ENCODE measurements around the gene ANKRD44. TPM values are rescaled to one million over a fixed set of nuclear protein-coding genes. Genes with fewer than 3 reads are reported as not detected.

Gene ANKRD44
- total RNA-seq, 1 donor from 2014 or later: 4.0 TPM

- no peak overlapping the region for H3K4me3 Mint-ChIP-seq (ENCODE audit: low read depth)
- DNase-seq (ENCODE audit: low spot score, unreplicated experiment): no peak
- no peaks in the 10 kb centered on the region for H3K9me3 Mint-ChIP-seq (ENCODE audit: low read depth)
- TF ChIP-seq CTCF (IDR thresholded peaks at IDR 0.05; ENCODE audit: unreplicated experiment): no peak
- no peak overlapping the region for H3K27ac Mint-ChIP-seq
- no peaks in the 10 kb centered on the region for H3K4me1 Mint-ChIP-seq (ENCODE audit: low read depth)
- H3K27me3 Mint-ChIP-seq: no peaks in the 10 kb centered on the region
- H3K36me3 Mint-ChIP-seq (ENCODE audit: insufficient read depth): no peaks in the 10 kb centered on the region
These were observed 108.7 kb downstream of the ANKRD44 start for GRCh38 chr2:197201874-197202273.

GRCh38 chr2:197200762-197201058 lies 109.9 kb downstream of the ANKRD44 start:
- no peak for TF ChIP-seq CTCF (IDR thresholded peaks at IDR 0.05; ENCODE audit: unreplicated experiment)
- Mint-ChIP-seq H3K4me1 (ENCODE audit: low read depth) (no peaks in the 10 kb centered on the region), H3K27me3 (no peaks in the 10 kb centered on the region), H3K4me3 (ENCODE audit: low read depth) (no peak overlapping the region), H3K27ac (no peak overlapping the region), H3K36me3 (ENCODE audit: insufficient read depth) (no peaks in the 10 kb centered on the region), H3K9me3 (ENCODE audit: low read depth) (no peaks in the 10 kb centered on the region)
- DNase-seq (ENCODE audit: low spot score, unreplicated experiment): no peak

- no peak for TF ChIP-seq CTCF (IDR thresholded peaks at IDR 0.05; ENCODE audit: unreplicated experiment)
- Mint-ChIP-seq H3K27me3 (no peaks in the 10 kb centered on the region), H3K9me3 (ENCODE audit: low read depth) (no peaks in the 10 kb centered on the region), H3K27ac (no peak overlapping the region), H3K4me1 (ENCODE audit: low read depth) (no peaks in the 10 kb centered on the region), H3K4me3 (ENCODE audit: low read depth) (no peak overlapping the region), H3K36me3 (ENCODE audit: insufficient read depth) (no peaks in the 10 kb centered on the region)
- no peak for DNase-seq (ENCODE audit: low spot score, unreplicated experiment)
These were observed 110.4 kb downstream of the ANKRD44 start for GRCh38 chr2:197200051-197200761.

GRCh38 chr2:197198890-197199289 lies 111.7 kb downstream of the ANKRD44 start:
- H3K4me1 Mint-ChIP-seq (ENCODE audit: low read depth): no peaks in the 10 kb centered on the region
- H3K9me3 Mint-ChIP-seq (ENCODE audit: low read depth): no peaks in the 10 kb centered on the region

GRCh38 chr2:197197895-197198311 lies 112.7 kb downstream of the ANKRD44 start:
- H3K27ac Mint-ChIP-seq: peak overlapping the region; percentile 14

More at GRCh38 chr2:197198890-197199289, 111.7 kb downstream of the ANKRD44 start:
- H3K27me3 Mint-ChIP-seq: no peaks in the 10 kb centered on the region
- H3K36me3 Mint-ChIP-seq (ENCODE audit: insufficient read depth): no peaks in the 10 kb centered on the region
- TF ChIP-seq CTCF (IDR thresholded peaks at IDR 0.05; ENCODE audit: unreplicated experiment): no peak
- no peak overlapping the region for H3K4me3 Mint-ChIP-seq (ENCODE audit: low read depth)
- DNase-seq (ENCODE audit: low spot score, unreplicated experiment): no peak
- no peak overlapping the region for H3K27ac Mint-ChIP-seq

More at GRCh38 chr2:197197895-197198311, 112.7 kb downstream of the ANKRD44 start:
- no peaks in the 10 kb centered on the region for H3K36me3 Mint-ChIP-seq (ENCODE audit: insufficient read depth)
- no peak for TF ChIP-seq CTCF (IDR thresholded peaks at IDR 0.05; ENCODE audit: unreplicated experiment)
- DNase-seq (ENCODE audit: low spot score, unreplicated experiment): no peak
- no peaks in the 10 kb centered on the region for H3K27me3 Mint-ChIP-seq
- H3K4me3 Mint-ChIP-seq (ENCODE audit: low read depth): no peak overlapping the region
- no peaks in the 10 kb centered on the region for H3K9me3 Mint-ChIP-seq (ENCODE audit: low read depth)
- no peaks in the 10 kb centered on the region for H3K4me1 Mint-ChIP-seq (ENCODE audit: low read depth)
